Globus pallidus (tissue), 1 donor: ENCODE results near the gene ASXL1.

Experiments used
- DNase-seq: peaks from one replicate; pipeline ENCODE4 v3.0.0-alpha.2; 2015; ENCODE audit warnings: low spot score

ASXL1 gene

DNA sequence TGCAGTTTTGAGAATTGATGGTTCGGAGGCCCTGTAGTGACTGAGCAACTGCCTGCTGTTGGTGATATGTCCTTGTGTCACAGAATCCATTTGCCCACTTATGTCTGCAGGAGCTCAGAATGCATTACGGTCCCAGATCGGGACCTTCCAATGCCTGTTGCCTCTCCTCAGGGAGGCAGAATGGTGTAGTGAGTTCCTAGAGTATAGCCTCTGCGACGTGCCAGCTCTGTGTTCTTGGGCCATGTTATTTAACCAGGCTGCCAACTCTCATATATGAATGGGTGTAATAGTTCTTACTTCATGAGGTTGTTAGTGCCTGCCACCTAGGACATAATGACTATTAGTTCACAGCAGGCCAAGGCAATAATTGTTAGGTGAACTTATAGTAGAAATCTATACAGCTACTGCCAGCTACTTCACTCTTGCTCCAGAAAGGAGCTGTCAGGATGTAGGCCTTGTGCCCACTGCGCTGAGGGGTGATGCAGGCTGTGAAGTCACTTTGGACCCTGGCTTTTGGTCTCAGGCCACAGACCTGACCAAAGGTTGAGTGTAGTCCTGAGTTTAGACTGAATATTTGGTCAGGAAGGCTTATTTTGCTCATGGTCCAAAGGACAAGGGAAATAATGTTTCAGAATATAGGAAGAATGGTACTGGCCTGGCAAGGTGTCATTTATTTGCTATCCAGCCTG is 82.1 kb downstream of the ASXL1 start:
- no peak for DNase-seq

DNA sequence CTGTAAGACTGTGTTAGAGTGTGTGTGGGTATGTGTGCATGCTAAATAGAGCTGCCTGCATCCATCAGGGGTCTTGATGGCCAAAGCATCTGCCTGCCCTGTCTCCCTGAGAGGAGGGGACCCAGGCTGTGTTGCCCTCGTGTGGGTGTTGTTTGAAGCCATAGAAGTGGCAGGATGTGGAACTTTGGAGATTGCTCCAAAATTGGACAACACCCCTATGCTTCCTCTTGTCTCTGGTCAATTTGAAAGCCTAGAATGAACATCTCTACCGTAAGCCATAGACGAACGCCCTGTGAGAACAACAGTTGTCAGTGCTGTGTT is 82.6 kb downstream of the ASXL1 start:
- no peak for DNase-seq

DNA sequence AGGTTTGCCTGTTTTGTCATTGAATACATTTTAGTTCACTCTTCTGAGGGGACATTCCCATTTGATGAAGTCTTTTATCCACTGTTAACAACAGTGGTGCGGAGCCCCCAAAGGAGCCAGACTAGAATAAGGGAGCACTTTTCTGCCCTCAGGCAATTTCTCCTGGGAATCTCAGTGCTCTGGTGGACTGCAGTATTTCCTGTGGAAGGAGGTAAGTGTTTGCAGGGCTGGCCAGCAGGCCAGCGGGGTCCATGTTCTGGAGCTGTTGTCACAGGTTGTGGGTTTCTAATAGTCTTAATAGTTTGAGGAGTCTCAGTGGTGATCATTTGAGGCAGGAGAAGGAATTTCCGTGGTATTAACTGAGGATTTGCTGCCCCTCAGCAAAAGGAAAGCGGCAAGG is 83.5 kb downstream of the ASXL1 start:
- DNase-seq = no peak

DNA sequence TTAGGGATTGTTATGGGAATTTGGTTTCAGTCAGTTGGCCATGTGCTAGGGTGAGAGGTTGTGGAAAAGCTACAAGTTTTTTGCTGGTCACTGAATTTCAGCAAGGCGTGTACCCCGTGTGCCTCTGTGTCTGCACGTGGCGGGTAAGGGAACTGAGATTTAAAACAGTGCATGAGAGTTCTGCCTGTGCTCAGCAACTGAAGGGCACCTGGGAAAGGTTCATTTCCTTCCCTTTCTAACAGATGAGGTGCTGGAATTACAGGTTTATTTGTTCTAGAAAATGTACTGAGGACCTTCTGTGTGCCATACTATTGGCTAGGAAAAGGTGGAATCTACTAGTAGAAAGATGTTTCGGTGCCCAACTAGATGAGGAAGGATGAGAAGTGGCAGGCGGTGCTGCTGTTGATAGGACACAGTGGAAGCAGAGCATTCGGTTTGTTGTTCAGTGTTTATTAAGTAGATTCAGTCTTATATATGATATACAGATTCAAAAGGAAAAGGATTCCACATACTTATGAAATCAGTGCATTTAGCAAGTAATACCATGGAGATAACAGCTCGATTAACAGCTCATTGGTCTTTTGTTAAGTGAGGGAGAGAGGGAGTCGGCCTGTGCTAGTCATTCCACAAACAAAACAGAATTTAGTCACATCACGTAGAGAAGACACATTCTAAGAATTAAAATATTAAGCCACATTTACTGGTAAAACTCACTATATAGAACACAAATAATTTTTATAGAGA is 84.7 kb downstream of the ASXL1 start:
- no peak for DNase-seq

DNA sequence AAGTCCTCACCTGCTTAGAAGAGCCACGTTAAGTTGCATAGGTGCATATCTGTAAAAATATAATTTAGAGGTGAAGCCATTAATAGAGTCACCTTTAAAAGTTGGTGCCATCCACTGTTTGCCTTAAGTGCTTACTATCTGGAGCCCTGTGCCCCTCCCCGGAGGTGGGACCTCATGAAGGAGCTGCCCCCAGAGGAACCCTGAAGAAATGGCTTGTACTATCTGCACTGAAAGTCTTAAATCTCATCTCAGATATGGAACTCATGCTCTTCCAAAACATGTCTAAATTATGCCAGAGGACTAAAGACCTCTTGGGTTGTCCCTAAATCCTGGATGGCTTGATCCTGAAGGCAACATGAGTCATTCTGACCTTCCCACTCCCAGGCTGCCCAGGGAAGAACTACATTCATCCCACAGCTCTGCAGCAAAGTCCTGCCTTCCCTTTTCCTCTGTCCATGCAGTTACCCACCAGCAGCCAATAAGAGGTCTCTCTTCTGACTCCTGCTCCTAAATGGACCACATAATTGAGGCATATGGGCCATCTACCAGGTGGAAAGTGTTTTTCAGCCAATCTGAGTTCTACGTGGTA is 85.3 kb downstream of the ASXL1 start:
- no peak for DNase-seq

DNA sequence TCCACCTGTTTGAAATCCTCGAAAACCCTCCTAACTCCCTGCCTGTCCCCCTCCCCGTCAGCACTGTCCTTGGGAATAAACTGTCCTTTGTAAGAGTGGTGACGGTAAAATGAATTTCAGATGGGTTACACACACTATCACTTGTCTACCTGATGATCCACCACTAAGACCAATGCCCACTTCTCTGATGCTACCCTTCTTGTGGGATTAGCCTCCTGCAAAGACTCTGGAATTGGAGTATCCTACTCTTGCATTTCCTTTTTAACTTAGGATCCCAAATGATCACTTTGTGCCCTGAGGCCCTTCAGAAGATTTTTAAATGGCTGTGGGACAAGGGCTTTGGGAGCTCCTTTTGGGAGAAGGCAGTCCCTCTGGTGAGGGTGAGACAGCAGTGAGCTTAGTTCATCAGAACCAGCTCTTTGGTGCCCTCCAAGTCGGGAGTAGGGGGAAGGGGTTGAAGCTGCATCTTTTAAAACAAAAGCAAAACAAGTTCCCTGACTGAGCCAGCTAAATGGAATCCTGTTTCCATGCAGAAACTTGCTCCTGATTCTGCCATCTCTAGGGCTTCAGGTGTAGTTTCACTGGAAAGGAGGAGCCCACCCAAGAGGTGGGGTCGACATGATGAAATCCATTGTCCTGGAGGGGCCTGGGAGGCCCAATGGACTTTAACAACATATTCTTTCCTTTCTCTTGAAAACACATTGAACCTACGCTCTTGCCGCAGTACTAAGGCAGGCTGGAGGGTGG is 86.5 kb downstream of the ASXL1 start:
- DNase-seq = no peak

DNA sequence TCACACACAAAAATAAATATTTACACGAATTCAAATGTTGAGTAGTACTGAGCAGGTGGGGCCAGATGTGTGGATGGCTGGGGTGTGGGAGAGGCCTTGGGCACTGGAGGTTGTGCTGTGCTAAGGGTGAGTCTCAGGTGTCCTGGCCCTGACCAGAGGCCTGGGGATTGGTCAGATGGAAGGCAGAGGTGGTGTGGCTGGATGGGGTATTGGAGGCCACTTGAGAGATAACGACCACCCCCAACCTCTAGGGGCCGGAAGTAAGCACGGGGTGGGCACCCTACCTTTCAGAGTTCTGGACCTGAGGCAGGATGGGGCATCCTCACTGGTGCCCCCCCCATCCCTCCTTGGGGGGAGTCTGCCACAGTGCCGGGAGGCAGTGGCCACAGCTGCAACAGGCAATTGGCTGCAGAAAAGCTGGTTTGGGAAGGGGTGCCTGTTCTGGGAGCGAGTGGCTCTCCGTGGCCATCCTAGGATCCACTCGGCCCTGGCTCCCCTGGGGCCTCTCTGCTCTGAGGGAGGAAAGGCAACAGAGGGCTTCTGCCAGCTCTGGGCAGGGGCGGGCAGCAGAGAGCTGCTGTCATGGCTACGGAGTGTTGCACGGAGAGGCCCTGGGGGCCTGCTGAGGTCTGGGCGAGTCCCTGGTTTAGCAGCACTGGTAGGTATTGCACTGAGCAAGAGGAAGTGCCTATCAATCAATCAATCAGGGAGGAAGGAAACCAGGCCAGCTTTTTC is 87.6 kb downstream of the ASXL1 start:
- DNase-seq = no peak

DNA sequence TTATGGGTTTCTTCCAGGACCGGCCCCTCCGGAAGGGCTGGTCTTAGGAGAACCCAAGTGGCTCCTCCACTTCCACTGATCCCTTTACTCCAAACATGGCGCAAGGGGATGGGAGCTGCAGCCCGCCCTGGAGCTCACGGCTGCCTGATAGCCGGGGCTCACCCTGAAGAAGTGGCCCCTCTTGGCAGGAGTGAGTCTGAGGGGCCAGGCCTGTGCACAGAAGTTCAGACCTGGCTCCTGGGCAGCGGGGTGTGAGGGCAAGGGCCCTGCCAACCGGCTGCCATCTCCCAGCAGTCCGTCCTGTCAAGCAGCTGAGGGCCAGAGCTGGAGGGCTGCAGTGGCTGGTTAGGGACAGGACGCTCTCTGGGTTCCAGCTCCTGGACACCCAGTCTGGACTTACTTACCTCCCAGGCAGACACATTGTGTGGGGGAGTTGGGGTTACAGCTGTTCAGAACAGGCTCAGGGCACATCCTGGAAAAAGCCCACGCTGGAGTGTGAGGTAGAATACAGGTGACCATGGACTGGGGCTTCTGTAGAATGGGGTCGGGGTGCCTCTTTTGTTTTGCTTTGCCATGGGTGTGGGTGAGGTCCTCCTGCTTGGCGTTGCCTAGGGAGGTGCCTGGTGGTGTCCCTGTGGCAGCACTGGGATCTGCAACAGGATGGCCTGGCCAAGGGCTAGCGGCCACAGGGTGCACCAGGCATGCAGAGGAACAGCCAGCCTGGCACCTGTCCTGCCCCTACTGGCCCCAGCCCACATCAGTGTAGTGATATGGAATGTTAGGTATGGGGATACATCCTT is 88.4 kb downstream of the ASXL1 start:
- DNase-seq = no peak

DNA sequence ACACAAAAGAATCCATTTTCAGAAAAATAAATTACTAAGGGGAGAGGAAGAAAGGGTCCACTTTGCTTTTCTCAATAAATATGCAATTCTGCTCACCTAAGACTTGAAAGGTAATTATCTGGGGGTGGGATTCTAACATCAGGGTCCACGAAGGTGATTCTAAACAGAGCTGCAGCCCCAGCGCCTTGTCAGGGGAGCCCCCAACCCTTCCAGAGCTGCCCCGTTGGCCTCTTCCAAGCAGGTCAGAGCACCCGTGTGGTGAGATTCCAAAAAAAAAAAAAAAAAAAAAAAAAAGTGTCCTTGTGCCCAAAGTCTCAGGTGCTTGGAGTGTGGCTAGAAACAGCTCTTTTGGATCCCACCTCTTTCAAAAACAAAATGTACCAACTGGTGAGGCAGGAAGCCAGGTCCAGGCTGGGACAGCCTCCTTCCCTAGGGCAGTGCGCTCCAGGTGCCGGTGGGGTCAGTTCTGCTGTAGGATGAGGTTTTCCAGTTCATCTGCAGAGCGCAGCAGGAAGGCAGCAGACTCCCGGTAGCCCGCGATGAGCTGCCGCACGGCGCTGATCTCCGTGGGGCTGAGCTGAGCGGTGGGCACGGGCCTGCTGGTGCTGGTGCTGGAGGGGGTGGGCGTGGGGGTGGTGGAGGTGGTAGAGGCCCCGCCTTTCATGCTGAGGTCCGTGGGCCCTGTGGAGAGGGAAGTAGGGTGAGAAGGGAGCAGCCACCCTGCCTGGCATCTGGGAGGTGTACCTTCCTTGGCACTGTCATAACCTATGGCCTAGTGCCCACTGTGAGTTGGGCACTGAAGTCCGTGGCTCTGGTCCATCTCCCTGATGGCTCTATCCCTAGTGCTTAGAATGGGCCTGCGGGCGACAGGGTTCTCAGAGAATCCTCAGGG is 89.3 kb downstream of the ASXL1 start:
- DNase-seq = no peak

DNA sequence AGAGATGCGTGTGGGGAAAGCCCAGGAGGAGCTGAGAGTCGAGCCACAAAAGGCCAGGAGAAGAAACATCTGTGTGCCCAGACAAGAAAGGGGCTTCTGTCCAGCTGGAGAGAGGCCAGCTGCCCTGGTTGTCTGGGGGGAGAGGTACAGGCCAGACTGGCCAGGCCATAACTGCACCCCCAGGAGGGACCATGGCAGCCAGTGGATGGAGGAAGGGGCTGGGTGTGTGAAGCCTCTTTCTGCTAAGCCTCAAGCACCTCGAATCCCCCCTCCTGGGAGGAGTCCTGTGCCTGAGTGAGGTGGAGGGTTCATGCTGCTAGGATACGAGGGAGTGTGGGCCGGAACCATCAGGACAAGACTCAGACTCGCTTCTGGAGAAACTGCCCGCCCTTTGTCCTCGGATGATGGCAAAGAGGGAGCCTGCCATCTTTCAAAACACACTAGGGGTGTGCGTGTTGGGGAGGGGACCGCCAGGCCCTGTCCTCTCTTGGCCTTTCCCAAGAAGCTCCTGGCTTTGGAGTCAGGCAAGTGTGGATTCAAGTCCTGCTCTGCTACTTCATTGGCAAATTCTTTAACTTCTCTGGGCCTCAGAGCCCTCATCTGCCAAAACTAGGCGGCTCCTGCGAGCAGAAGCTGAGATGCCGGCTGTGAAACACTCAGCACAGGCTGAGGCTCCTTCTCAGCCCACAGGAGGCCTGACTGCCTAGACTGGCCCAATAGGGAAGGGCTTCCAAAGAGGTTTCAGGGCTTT is 90.3 kb downstream of the ASXL1 start:
- DNase-seq = no peak

DNA sequence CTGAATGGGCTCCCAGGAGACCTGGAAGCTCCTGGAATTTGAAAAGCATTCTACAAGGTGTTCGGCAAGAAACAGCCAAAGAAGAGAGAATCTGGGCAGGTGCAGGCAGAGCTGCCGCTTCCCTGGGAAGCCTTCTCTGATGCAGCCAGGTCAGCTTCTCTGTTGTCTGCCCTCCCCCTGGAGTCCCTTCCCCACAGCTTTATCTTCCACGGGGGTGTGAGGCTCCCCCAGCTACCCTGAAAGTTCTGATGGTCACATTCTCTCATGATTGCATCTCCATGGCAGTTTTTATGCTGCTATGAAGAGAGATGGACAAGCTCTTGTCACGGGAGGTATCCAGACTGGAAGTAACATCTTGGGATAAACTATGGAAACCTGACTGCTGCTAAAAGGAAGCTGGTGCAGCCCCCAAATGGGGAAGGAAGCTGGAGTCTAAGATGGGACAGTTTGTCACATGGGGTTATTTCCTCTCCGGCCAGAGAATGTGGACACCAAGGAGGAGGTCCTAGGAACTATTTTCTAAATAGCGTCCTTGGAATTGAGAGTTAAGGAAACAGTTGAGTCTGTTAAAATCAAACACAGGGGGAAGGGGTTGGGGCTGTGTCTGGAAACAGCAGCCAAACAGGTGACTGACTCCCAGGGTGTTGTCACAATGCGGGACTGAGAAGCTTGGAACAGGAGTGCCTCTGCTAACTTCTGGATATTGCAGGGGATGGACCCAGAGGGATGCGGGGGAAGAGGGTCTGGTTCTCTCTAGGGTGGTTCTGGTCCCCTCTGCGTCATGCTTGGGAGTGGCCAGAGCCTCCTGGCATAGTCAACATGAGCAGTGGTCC is 91.1 kb downstream of the ASXL1 start:
- DNase-seq = no peak

DNA sequence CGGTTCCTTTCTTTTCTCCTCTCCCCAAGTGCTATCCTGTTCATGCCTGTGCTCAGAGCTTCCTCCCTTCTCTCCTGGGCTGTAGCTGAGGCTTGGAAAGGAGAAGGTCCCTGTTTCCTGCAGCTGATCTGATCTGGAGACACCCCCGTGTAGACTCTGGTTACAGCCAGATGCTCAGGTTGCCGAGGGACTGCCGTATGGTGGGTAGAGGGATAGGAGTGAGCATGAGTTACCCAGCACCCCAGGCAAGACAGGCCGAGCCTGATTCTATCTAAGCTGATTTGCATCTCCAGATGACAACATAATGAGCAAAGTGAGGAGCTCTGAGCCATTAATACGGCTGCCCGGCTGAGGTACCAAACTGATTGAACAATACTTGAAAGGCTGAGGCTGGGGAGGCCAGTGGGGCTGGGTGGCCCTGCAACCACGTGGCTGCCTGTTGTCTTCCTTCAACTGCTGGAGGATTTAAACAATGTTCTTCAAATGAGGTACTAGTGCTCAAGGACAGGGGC is 91.8 kb downstream of the ASXL1 start:
- no peak for DNase-seq

DNA sequence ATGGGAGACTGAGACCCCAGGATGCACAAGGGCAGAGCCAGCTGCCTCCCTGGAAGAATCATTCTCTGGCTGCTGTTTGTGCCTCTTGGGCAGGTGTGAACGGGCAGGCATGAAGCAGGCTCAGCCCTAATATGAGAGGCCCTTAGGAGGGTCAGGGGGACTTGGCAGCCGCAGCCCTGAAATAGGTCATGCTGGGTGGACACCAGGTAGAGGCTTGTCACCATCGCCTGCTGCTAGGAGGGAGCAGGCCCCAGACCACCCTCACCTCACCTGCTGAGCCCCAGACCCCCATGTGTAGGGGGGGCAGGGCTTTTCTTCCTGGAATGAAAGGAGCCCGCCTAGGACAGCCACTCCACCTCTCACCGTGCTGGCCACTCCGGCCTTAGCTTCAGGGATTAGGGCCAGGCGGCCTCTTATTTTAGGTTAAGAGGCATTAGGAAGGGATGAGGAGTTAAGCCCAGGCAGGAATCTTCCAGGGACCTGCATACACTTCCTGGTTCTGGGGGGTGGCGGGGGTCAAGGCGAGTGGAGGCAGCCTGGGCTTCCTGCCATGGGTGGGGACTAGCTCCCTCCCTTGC is 92.4 kb downstream of the ASXL1 start:
- no peak for DNase-seq

DNA sequence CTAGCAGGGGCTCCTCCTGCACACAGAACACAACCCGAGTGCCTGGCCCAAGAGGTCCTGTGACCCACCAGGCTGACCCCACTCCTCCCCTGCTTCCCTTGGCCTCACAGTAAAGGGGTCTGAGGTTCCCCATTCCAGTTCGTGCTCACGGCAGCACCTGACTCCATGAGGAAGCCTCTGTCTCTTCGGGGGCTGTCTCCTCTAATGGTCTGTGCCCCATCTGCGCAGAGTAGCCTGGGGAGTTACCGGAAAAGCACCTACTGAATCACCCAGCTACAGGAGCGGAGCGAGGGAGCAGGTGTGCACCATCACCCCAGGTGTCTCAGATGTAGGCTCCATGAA is 93.2 kb downstream of the ASXL1 start:
- no peak for DNase-seq

DNA sequence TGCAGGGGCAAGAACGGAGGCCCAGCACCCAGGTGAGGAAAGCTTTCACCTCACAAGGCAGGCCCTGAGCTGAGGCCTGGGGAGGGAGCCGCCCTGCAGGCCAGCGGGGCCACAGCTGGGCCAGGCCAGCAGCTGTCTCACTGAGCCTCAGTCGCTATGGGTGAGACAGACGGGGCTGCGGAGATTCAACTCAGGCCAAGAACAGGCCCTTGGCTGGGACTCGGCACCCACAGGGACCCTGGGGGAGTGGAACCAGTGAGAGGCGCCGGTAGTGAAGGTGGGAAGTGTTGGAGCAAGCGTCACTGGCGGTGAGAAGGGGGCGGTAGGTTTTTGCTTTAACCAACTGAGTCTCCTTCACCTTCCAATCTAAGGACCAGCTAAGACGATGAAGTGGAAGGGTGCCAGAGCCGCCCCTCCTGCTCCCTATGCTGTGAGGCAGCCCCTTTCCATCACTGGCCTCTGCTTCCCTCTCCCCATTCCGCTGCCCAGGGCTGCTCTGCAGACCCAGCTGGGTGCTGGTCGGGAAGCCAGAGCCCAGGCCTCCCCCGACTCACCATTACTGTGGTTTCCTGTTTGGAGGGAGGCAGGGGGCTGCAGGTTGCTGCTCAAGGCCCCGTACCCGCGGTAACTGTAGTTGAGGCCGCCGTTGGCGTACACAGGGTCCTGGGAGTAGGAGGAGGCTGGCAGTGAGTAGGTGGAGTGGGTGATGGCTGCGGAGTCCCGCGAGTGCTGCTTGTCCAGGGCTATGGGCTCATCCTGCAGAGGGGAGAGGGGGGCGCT is 93.7 kb downstream of the ASXL1 start:
- DNase-seq = no peak

DNA sequence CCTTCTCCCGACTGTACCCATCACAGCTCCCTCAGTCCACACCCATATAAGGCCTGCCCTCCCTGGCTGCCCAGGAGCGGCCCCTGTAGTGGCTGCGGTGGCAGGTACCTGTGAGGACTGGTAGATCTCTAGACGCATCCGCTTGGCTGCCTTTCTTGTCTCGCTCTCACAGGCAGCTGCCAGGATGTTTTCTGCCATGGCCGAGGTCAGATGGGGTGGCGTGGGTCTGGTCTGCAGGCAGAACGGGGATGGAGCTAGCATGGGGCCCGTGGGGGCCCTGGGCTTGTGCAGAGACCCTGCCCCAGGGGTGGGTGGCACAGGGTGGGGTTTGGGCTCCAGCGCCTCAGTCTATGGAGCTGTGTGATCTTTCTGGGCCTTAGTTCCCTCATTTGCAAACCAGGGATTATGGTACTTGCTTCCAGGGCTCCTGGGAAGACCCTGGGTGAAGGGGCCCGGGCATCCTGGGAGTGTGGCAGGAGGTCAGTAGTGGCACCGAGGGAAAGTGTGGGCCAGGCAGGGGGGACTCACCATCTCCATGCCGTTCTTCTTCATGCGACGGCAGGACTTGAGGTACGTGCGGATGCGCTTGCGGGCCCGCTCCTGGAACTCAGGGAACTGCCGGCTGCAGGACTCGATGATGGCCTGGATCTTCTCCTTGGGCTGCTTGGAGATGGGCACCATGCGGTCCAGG is 94.8 kb downstream of the ASXL1 start:
- DNase-seq = no peak
